Measurements from ENCODE around the gene HNRNPF.
"Not testable (repeated sequence)": the region's sequence is repeated elsewhere in the genome, so short reads cannot be mapped to it uniquely, and the experiment has no call there.

HNRNPF gene

DNA sequence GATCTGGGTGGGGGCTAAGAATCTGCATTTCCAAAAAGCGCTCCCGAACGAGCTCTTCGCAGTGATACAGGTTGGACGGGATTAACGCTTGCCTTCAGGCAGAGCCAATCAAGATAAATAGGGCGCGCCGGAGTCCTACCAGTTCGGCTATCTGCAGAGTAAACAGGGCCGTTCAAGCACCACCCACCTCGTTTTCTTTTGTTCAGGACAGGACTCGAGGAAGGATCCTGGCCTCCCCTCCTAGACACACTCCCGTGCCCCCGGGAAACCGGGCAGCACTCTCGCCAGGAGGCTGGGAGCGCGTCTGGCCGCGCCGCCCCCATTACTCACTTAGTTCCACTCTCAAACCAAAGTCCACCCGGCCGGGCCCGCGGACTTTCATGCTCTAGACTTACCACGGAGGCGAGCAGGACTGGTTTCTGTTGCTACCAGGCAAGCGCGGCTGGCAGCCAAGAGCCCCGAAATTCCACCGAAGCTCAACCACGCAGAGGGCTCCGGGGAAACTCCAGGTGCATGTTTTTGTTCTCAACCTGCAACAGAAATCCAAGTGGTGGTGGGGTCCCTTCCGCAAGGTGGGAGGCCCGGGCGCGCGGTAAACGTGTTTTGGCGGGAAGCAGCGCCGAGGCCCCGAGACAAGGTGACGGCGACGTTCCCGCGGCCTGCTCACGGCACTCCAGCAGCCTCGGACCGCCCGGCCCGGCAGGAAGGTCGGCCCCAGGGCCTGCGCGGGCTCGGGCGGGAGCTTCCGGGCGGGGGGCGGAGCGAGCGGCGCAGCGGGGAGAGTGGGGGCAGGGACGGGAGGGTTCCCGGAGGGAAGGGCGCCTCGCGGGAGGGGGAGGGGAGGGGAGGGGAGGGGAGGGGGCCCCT lies 12.7 kb downstream of the HNRNPF start:
- no peak for DNase-seq

DNA sequence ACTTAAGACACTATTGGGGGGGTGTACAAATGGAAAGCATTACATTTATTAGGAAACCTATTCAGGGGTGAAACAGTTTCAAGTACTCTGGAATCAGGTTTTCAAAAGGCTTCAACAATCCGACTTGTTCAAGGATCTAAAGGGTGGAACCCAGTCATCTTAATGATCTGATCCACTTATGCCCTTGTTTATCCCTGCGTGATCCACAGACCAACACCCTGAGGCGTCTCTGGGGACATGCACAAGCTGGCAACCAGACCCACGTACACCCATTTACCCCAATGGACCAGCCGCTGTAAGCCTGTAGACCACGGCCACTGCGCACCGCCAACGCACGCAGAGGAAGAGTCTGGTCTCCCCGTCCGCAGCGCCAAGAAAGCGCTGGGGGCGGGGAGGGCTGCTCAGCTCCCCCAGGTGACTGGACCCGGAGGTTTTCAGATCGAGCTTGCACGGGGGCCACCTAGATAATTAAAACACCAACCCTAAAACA lies 13.4 kb downstream of the HNRNPF start:
- DNase-seq, result no peak

DNA sequence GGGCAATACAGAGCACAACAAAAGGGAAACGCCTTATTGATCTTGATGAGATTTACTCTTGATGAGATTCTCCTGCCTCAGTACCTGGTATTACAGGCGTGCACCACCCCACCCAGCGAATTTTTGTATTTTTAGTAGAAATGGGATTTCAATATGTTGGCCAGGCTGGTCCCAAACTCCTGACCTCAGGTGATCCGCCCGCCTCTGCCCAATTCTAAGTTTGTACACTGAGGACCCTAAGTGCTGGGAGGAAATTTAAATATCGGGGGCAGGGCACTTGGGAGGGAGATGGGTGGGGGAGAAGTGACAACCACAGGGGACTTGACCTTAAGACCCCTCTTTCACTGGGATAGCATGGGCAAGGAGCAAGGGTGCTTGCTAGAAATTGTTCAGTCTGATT lies 14.1 kb downstream of the HNRNPF start:
- DNase-seq, result no peak

DNA sequence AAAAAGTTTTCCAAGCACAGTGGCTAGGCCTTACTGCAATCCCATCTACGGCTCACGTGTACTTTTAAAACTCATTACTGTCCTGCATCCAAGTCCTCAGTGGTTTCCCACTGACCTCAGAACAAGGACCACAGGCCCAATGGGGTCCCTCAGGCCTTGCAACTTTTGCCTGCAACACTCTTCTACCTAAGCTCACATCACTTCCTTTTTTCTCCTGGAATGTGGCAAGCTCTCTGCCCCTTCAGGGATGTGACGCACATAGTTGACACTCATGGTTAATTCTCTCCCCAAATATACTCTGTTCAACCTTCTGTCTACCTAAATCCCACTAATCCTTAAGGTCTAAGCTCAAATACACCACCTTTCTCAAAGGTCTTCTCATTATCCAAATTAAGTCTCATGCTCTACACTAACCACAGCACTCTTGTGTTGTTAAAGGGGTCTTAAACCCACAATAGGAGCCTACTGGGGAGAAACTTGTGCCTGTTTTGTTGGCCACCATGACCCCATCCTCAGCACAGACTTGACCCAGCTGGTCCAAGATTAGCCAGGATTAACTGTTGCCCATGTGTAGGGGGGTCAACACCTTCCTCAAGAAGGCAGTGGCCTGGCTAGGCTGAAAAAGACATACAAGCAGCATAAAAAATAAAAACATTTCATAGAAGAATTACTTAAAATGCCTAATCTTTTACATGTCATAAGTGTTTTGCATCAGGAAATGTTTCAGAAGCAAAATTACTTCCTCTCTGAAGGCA lies 15.2 kb downstream of the HNRNPF start:
- no peak for DNase-seq

DNA sequence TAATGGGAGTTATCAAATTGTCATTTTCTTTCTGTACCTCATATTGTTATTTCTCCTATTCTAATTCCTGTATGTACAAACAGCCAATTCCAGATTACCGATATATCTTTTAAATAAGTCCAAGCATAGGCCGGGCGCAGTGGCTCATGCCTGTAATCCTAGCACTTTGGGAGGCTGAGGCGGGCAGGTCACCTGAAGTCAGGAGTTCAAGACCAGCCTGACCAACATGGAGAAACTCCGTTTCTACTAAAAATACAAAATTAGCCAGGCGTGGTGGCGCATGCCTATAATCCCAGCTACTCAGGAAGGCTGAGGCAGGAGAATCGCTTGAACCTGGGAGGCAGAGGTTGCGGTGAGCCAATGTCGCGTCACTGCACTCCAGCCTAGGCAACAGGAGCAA lies 15.8 kb downstream of the HNRNPF start:
- DNase-seq, result not testable (repeated sequence)

DNA sequence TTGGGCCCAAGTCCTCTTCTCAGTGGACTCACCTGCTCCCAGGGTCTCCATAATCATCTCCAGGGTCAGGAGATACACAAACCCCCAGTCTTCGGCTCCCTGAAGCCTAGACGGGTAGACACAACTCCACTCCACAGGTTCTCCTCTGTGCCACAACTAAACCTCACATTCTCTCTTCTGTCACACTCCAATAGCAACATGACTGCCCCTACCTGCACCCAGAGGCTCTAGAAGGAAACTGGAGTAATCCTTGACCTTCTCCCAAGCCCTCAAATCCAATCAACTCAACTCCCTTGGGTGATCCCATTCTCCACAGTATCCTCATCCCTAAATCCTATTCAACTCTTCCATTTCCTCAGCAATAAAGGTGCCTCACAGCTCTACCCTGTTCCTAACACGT lies 16.2 kb downstream of the HNRNPF start:
- DNase-seq, result no peak

DNA sequence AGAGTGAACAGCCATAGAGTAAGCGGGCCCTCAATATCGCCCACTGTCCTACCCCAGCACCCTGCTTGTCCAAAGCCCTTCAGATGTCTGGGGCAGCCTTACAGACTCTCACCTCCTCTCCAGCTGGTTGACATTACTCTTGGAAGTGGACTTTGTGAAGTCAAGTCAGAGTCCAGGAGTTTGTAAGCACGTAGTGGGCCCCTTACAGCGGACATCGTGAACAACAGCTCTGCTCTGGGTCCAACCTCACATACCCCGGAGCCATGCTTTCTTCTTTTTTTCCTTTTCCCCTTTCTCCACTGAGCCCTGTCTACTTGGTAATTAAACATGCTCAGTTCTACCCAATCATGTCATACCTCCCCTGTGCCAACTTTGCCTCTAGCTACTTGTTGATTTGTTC lies 17.5 kb downstream of the HNRNPF start:
- no peak for DNase-seq

DNA sequence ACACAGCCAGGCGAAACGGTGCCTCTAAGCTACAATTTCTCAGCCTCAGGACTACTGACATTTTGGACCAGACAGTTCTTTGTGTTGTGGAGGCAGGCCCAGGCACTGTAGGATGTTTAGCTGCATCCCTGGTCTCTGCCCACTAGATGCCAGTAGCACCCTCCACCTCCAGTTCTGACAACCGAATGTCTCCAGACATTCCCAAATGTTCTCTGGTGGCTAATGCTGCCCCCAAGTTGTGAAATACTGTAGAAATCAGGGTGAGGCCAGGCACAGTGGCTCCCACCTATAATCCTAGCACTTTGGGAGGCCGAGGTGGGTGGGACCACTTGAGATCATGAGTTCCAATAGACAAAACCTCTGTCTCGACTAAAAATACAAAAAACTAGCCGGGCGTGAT lies 18.2 kb downstream of the HNRNPF start:
- DNase-seq, result no peak

DNA sequence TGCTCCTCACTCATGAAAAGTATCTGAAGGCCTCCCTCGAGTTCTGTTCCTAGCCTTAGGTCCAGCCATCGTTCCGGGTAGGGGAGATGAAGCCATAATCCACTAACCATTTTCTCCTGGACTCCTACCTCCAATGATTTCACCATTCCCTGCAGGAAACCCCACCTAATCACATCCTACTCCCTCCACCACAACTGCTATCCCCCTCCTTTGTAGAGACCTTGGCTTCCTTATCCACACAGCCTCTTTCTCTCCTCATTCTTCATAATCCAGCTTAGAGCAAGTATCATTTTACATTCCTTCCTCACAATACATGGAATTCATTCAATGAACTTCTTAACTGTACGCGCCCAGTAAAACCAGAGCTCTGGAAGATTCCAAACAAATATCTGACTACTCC lies 18.7 kb downstream of the HNRNPF start:
- no peak for DNase-seq

DNA sequence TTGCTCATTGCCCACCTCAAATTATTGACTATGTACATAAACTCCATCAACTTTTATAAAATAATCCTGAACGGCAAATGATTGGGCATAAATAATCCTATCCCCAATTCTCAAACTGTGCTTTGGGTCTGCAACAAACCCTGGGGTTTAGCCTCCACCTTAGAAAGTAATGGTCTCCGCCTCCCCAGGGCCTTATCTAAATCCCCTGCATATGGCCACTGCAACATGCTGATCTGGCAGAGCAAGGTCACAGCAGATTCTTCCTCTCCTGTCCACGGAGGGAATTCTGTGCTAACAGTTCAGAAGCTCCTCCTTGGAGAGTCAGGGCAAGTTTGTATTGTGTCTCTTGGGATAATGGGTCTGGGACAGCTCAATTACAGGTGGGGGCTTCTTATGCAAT lies 19.1 kb downstream of the HNRNPF start:
- no peak for DNase-seq

DNA sequence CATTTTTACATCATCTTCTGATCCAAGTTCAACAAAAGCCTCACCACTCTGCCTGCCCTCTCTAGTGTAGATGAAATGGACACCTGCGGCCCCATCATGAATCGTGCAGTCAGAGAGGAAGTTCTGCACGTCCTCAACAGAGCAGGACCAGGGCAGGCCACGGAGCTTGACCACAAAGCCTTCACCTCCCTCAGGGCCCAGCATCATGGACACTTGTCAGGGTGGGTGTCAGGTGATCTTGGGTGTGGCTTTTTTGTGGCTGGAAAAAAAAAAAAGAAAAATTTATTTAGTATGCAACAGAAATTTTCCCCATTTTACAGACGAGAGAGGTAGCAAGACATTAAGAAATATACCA lies 21.3 kb downstream of the HNRNPF start:
- DNase-seq, result no peak

DNA sequence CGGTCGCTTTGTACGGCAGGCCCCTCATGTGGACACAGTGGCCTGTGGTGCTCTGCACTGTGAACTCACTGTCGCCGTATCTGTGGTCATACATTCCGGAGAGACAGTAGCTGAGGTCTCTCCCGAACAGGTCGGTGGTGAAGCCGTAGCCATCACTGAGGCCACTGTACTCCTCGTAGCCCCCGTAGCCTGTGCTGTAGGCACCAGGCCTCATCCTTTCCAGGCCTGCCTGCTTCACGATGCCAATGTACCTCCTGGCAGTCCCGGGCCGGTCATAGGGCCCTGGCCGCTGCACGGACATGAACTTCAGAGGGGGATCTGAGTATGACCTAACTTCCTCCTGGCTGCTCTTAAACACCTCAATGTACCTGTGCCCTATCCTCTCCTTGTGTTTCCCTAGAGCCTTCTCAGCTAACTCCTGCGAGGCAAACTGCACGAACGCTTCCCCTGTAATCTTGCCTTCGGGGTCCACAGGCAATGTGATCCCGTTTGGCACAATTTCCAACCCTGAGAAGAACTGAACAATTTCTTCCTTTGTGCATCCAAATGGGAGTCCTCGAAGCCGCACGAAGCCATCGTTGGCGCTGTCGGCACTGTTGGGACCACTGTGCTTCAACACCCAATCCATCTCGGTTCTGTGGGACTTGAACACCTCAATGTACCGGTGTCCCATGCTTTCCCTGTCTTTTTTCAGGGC lies 21.9 kb downstream of the HNRNPF start:
- DNase-seq, result no peak

DNA sequence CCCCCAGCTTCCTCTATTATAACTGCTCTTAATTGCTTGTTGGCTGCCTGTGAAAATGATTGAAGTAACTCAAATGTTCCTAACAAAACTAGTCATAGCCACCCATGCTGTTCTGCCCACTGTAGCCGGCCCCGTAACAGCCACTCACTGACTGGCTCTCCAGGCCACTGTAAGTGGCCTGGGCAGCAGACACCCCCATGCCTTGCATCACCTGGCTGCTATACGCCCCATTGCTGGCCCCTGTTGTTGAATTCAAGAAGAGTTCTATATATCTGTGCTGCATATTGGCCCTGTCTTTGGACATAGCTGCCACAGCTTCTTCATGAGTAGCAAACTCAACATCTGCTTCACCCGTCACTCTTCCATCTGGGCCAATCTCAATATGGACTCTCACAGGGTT lies 22.4 kb downstream of the HNRNPF start:
- no peak for DNase-seq

DNA sequence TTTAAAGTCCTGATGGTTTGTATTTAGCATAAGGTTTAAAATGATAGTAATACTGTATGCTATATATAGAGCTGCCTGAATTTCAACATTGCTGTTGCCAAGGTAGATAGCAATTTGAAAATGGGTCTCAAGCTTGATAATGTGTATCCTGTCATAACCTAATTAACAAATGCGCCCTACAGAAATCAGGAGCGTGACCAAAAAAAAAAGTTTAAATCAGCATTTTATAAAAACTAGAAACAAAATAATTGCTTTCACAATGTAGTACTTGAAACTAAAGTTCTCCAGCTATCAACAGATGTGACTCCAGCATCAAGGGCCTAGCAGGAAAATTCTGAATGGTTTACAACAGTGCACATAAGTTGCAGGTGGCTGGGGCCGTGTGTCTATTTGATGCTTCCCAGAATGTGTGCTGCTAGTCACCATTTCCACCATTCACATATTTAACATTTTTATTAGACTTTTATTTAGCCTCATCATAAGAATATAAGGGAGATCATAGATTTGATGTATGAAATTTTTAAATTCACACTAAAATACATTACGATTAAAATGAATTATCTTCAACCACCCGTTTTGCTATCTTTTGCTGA lies 23.5 kb downstream of the HNRNPF start:
- DNase-seq, result no peak

DNA sequence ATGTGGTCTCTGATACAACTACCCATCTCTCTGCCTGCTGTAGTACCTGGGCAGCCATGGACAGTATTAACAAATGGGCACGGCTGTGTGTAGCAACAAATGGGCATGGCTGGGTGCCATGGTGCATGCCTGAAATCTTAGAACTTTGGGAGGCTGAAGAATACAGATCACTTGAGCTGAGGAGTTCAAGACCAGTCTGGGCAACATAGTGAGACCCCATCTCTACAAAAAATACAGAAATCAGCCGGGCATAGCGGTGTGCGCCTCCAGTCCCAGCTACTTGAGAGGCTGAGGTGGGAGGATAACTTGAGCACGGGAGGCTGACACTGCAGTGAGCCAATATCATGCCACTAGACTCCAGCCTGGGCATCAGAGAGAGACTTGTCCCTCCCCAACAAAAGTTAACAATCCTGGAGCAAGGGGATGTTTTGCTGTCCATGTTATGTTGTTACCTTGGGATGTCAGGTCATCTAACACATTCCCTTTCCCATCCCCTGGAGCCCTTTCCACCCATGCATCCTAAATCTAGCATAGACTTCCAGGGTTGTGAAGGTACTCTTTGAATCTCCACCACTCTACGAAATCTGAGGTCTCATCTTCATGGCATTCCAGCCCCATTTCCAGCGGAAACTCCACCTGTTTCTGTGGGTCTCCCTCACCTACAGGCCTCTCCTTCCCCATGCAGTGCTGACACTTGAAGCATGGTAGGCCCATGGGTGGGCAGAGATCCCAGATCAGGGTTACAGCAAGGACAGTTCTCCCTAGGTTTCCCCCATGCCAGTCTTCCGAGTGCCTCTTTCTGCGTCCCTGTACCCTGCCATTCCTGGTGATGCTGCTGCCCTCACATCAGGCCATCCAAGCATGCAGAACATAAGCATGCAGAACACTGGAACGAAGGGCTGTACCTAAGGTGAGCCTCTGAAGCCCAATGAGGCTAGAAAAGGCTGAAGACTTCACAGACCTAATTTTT lies 24.4 kb downstream of the HNRNPF start:
- no peak for DNase-seq

DNA sequence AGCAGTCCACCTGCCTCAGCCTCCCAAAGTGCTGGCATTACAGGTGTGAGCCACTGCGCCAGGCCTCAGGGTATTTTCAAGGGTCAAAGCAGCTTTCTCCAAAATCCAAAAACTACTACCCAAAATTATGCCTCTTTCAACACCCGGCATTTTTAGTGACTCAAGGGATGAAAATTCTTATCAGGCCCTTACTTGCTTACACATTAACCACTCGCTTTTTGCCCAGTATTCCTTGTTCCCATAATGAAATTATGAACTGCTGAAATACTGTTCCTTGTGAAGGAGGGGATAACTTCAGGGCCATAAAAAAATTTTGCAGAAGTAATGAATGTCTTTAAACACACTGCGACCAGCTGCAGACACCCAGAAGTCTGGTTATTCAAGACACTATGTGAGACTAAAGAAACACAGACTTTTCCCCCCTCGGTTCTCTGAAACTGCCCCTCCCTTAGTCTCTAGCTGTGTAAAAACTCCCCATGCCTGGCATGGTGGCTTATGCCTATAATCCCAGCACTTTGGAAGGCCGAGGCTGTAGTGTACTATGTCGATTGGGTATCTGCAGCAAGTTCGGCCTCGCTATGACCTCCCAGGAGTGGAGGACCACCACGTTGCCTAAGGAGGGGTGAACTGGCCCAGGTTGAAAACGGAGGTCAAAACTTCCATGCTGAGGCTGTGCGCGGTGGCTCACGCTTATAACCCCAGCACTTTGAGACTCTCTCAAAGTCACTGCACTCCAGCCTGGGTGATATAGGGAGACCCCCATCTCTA lies 25.6 kb downstream of the HNRNPF start:
- no peak for DNase-seq

DNA sequence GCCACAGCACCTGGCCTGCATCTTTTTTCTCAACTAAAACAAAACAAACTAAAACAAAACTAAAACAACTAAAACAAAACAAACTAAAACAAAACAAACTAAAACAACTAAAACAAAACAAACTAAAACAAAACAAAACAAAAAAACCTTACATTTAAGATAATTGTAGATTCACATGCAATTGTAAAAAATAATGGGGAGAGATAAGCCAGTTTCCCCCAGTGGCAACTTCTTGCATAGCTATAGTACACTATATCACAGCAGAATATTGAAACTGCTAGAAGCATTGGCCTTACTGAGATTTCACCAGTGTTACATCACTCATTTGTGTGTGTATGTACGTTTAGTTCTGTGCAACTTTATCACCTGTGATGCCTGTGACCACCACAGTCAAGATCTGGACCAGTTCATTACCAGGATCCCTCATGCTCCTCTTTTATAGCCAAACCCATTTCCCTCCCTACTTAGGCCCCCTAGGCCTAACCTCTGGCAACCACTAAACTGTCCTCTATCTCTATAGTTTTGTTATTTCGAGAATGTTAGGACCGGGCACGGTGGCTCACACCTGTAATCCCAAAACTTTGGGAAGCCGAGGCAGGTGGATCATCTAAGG lies 28.3 kb downstream of the HNRNPF start:
- DNase-seq, result no peak

DNA sequence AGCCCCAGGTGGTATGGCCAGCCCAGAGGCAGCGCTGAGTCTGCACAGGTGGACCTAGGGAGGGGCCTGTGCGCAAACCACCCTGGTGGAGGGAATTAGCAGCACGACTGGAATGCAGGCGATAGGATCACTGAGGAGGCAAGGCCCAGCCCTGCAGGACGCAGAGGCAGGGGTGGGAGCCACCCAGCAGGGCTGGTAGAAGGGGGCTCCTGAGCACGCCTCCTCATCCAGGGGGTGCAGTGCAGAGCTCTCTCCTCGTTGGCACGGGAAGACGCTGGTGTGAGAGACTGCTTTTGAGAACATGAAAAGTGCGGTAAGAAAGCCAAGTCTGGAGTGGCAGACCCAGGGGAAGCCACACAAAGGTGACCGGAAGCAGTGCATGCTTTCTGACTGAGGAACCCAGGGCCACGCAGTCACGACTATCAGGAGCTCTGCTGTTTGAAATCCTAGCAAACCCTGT lies 31.5 kb downstream of the HNRNPF start:
- DNase-seq, result no peak

DNA sequence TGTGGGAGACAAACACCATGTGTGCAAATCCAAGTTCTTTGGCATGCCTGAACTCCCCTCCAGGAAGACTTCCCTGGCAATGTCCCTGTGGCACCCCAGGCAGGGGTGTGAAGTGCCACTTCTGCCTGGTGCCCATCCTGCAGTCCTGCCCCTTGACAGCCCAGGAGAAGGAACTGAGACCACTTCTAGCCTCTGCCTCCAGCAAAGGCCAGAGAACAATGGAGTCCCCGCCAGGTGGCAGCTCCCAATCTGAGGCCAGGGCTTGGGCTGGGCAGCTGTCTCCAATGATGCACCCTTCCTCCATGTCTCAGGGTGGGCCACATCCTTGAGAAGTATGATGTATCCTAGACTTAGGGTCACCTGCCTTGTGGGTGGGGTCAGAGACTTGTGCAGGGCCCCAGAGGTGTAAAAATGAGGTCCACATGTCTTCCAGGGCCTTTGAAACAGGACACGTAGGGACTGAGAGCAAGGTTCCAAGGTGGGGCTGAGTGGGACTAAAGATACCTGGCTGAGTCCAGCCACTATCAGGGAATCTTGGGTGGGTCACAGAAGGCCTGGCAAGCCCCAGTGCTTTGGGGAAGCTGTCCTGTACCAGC lies 32.1 kb downstream of the HNRNPF start:
- no peak for DNase-seq

DNA sequence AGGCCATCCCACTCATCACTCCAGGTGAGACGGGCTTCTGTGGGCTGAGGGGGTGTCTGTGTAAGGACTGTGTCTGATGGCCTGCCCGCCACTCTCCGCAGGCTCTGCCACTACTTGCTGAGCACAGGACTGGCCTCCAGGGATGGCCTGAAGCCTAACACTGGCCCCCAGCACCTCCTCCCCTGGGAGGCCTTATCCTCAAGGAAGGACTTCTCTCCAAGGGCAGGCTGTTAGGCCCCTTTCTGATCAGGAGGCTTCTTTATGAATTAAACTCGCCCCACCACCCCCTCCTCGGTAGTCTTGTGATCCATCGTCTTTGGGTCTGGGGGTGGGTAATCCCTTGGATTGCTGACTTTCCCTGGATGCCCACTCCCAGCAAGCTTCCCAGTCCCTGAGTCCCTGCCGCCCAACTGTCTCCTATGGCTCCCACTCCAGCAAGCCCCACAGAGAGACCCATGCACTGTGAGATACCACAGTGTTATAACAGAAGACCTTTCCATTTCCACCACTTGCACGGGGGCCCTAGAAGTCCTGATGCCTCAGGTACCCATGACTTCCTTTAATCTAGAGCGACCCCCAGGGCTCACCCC lies 32.8 kb downstream of the HNRNPF start:
- no peak for DNase-seq
